ENCODE measurements around the gene CTDSPL. TPM values are rescaled to one million over a fixed set of nuclear protein-coding genes. Genes with fewer than 3 reads are reported as not detected.
"Not testable (repeated sequence)": the region's sequence is repeated elsewhere in the genome, so short reads cannot be mapped to it uniquely, and the experiment has no call there.

Gene CTDSPL
- total RNA-seq, 1 donor from 2014 or later: 6.1 TPM

GRCh38 chr3:37986479-37987314 lies 125.0 kb downstream of the CTDSPL start:
- intact Hi-C loops (cut with micrococcal nuclease): no loop called here
- Mint-ChIP-seq H3K36me3 (ENCODE audit: low read depth) (no peaks in the 10 kb centered on the region), H3K9me3 (no peaks in the 10 kb centered on the region), H3K4me3 (no peak overlapping the region), H3K27me3 (peaks cover 2% of the 10 kb centered on the region), H3K27ac (no peak overlapping the region), H3K4me1 (peaks cover 2% of the 10 kb centered on the region)
- DNase-seq: no peak

GRCh38 chr3:37987315-37987697 lies 125.6 kb downstream of the CTDSPL start:
- no peaks in the 10 kb centered on the region for H3K9me3 Mint-ChIP-seq
- intact Hi-C loops (cut with micrococcal nuclease): no loop called here
- peaks cover 2% of the 10 kb centered on the region for H3K4me1 Mint-ChIP-seq
- no peak overlapping the region for H3K4me3 Mint-ChIP-seq
- H3K27ac Mint-ChIP-seq: no peak overlapping the region
- peaks cover 2% of the 10 kb centered on the region for H3K27me3 Mint-ChIP-seq
- no peak for DNase-seq
- H3K36me3 Mint-ChIP-seq (ENCODE audit: low read depth): no peaks in the 10 kb centered on the region

DNA sequence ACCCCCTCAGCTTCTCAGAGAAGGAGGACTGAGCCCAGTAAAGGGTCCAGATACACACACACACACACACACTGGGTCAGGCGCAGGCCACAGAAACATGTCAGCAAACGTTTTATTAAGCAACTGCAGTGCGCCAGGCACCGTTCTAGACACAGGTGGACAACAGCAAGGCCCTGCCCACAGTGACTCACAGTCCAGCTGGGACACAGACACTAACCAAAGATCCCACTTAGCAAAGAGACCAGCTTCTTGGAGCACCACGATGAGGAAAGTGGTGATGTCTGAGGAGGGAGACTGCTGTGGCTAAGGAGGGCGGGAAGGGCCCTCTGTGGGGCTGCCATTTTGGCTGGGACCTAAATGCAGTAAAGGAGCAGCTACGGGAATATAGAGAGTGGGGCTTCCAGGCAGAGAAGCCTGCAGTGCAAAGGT lies 126.1 kb downstream of the CTDSPL start:
- no peaks in the 10 kb centered on the region for H3K36me3 Mint-ChIP-seq (ENCODE audit: low read depth)
- no peak overlapping the region for H3K4me3 Mint-ChIP-seq
- intact Hi-C loops (cut with micrococcal nuclease): no loop called here
- DNase-seq: no peak
- peaks cover 2% of the 10 kb centered on the region for H3K27me3 Mint-ChIP-seq
- H3K4me1 Mint-ChIP-seq: peaks cover 2% of the 10 kb centered on the region
- H3K9me3 Mint-ChIP-seq: no peaks in the 10 kb centered on the region
- H3K27ac Mint-ChIP-seq: no peak overlapping the region

- H3K27ac Mint-ChIP-seq; H3K36me3 Mint-ChIP-seq (ENCODE audit: low read depth); H3K9me3 Mint-ChIP-seq; intact Hi-C loops (cut with micrococcal nuclease); DNase-seq; H3K4me3 Mint-ChIP-seq; H3K27me3 Mint-ChIP-seq; H3K4me1 Mint-ChIP-seq: not testable (repeated sequence)
Observed at GRCh38 chr3:37988376-37988775, 126.7 kb downstream of the CTDSPL start.

DNA sequence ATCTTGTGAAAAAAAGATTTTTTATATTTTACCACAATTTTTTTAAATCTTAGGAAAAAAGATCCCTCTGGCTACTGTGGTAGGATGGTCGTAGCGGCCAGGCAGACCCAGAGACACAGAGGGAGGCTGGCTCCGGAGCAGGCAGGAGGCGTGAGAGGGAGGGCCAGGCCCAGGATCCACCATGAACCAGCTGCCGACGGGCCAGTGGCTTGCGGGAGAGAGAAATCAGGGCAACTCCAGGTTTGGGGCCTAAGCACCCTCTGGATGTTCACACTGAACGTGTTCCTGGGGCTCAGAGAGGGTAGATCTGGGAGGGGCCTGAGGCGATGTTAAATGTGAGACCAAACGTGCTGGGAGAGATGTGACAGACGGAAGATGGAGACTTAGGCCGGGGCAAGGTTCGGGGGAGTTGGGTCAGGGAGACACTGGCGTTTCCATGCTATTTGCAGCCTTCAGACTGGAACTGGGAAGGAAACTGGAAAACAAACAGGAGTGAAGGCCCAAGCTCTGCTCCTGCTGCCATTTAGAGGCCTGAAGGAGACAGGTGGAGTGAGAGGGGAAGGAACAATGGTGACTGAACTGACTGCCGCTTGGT lies 127.3 kb downstream of the CTDSPL start:
- H3K9me3 Mint-ChIP-seq: no peaks in the 10 kb centered on the region
- intact Hi-C loops (cut with micrococcal nuclease): no loop called here

GRCh38 chr3:37989821-37990480 lies 128.3 kb downstream of the CTDSPL start:
- peaks cover 3% of the 10 kb centered on the region for H3K36me3 Mint-ChIP-seq (ENCODE audit: low read depth)
- peaks cover 16% of the 10 kb centered on the region for H3K4me1 Mint-ChIP-seq
- intact Hi-C loops (cut with micrococcal nuclease): no loop called here
- no peaks in the 10 kb centered on the region for H3K9me3 Mint-ChIP-seq
- H3K27ac Mint-ChIP-seq: no peak overlapping the region
- DNase-seq: no peak
- H3K27me3 Mint-ChIP-seq: peaks cover 2% of the 10 kb centered on the region
- no peak overlapping the region for H3K4me3 Mint-ChIP-seq

More for the DNA sequence above, 127.3 kb downstream of the CTDSPL start:
- Mint-ChIP-seq H3K27me3 (peaks cover 2% of the 10 kb centered on the region), H3K4me1 (peaks cover 9% of the 10 kb centered on the region), H3K27ac (no peak overlapping the region), H3K36me3 (ENCODE audit: low read depth) (no peaks in the 10 kb centered on the region), H3K4me3 (no peak overlapping the region)
- DNase-seq: no peak

DNA sequence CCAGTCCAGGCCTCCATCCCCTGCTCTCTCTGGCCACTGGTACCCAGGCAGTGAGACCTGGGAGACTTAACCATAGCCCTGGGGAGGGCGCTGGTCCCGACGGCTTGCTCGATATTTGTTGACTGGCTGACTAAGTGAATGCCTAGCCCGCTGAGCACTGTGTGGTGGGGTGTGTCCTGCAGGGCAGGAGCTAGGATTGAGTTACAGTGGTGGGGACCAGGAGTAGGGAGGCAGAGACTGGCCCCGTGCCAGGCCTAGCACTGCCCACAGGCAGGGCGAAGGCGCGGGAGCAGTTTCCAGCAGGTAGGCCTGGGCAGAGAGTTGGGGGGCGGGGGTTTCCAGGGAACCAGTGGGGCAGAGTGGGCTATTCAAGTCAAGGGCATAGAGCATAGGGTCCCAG lies 128.8 kb downstream of the CTDSPL start, which contains the start of gene VILL:
TSS of gene VILL (plus strand) at position 260 of the 400 bp plus-strand sequence. CDS start 2,887 bp downstream, outside the sequence.
- Mint-ChIP-seq H3K4me3 (no peak within 1 kb of the TSS), H3K27me3 (peaks cover 2% of the 10 kb centered on the region), H3K27ac (peak within 1 kb of the TSS; percentile 52), H3K36me3 (ENCODE audit: low read depth) (peaks cover 6% of the 10 kb centered on the region), H3K4me1 (peaks cover 22% of the 10 kb centered on the region), H3K9me3 (no peaks in the 10 kb centered on the region)
- intact Hi-C loops (cut with micrococcal nuclease): no loop called here
- no peak for DNase-seq

DNA sequence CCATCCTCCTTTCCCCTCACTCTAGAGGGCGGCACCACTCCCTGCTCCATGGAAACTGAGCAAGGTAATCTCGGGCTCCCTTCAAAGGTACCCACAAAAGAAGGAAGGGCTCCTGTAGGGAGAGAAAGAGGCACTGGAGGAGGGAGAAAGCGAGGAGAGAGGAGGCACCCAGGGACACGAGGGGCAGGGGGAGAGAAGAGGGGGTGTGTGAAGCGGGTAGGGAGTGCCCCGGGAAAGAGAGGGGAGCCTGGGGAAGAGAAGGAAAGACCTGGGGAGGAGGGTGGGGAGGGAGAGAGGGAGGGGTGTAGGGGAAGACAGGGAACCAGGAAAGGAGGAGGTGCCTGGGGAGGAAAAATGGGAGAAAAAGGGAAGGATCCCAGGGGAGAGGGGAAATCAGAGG lies 129.4 kb downstream of the CTDSPL start:
- peaks cover 2% of the 10 kb centered on the region for H3K27me3 Mint-ChIP-seq
- H3K27ac Mint-ChIP-seq: no peak overlapping the region
- no peak for DNase-seq
- H3K36me3 Mint-ChIP-seq (ENCODE audit: low read depth): peaks cover 11% of the 10 kb centered on the region
- intact Hi-C loops (cut with micrococcal nuclease): no loop called here
- no peak overlapping the region for H3K4me3 Mint-ChIP-seq
- H3K9me3 Mint-ChIP-seq: no peaks in the 10 kb centered on the region
- peaks cover 28% of the 10 kb centered on the region for H3K4me1 Mint-ChIP-seq

DNA sequence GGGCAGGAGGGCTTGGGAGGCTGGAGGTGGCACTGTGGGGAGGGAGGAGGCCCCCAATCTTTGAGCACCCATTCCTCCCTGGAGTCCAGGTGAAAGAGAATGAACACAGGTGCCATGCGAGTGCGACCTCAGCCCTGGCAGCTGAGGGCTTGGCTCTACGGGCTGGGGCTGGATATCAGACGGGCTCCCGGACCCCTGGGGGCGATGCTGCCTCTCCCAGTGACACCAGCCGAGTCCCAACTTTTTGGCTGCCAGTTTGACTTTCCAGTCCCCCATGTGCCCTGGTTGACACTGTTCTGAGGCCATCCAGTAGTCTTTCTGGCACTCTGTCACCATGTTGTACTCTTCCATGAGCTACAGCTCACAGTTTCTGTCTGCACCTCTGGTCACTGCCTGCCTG lies 130.1 kb downstream of the CTDSPL start:
- Mint-ChIP-seq H3K27ac (no peak overlapping the region), H3K4me1 (peaks cover 35% of the 10 kb centered on the region), H3K9me3 (no peaks in the 10 kb centered on the region), H3K27me3 (peaks cover 2% of the 10 kb centered on the region), H3K4me3 (no peak overlapping the region), H3K36me3 (ENCODE audit: low read depth) (peaks cover 18% of the 10 kb centered on the region)
- intact Hi-C loops (cut with micrococcal nuclease): no loop called here
- DNase-seq: no peak

GRCh38 chr3:37992271-37993066 lies 130.8 kb downstream of the CTDSPL start:
- Mint-ChIP-seq H3K27me3 (peaks cover 2% of the 10 kb centered on the region), H3K4me1 (peaks cover 37% of the 10 kb centered on the region), H3K36me3 (ENCODE audit: low read depth) (peaks cover 20% of the 10 kb centered on the region), H3K27ac (peak overlapping the region; percentile 20), H3K9me3 (no peaks in the 10 kb centered on the region), H3K4me3 (no peak overlapping the region)
- no peak for DNase-seq
- intact Hi-C loops (cut with micrococcal nuclease): no loop called here

DNA sequence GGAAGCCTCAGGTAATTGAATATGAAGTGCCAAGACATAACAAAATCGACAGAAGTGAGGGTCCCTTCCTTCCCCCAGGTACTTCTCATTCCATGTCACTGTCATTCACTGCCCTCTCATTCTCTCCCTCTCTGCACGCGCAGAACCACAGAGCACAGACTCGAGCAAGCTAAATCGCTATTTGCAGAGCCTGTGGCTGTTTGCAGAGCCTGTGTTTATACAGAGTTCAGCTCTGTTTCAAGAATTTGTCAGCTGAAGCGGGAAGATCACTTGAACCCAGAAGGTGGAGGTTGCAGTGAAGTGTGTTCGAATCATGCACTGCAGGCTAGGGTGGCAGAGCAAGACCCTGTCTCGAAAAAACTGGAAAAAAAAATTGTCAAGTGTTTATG lies 131.4 kb downstream of the CTDSPL start:
- intact Hi-C loops (cut with micrococcal nuclease): no loop called here
- H3K4me1 Mint-ChIP-seq: peaks cover 38% of the 10 kb centered on the region
- no peak for DNase-seq
- no peaks in the 10 kb centered on the region for H3K9me3 Mint-ChIP-seq
- peak overlapping the region; percentile 97 for H3K4me3 Mint-ChIP-seq
- H3K36me3 Mint-ChIP-seq (ENCODE audit: low read depth): peaks cover 20% of the 10 kb centered on the region
- H3K27ac Mint-ChIP-seq: peak overlapping the region; percentile 20
- H3K27me3 Mint-ChIP-seq: peaks cover 2% of the 10 kb centered on the region

DNA sequence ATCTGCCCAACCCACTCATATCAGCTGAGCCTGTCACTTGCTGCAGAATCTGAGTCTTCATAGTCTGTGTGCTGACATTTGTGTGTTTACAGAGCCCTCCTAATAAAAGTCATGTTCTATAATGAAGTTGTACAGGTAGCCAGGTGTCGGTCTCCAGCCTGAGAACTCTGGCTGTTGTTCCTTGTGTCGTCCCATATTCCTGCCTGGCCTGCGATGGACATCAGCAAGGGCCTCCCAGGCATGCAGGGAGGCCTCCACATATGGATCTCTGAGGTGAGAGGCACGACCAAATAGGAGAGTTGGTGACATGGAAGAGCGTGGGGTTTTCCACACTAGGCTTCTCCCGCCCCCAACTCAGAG lies 131.8 kb downstream of the CTDSPL start:
- no peaks in the 10 kb centered on the region for H3K9me3 Mint-ChIP-seq
- peaks cover 42% of the 10 kb centered on the region for H3K4me1 Mint-ChIP-seq
- peak overlapping the region; percentile 95 for H3K27ac Mint-ChIP-seq
- peaks cover 2% of the 10 kb centered on the region for H3K27me3 Mint-ChIP-seq
- H3K36me3 Mint-ChIP-seq (ENCODE audit: low read depth): peaks cover 20% of the 10 kb centered on the region
- peak overlapping the region; percentile 97 for H3K4me3 Mint-ChIP-seq
- no peak for DNase-seq
- intact Hi-C loops (cut with micrococcal nuclease): no loop called here

GRCh38 chr3:37993820-37994638 lies 132.3 kb downstream of the CTDSPL start:
- peak overlapping the region; percentile 95 for H3K27ac Mint-ChIP-seq
- H3K4me3 Mint-ChIP-seq: peak overlapping the region; percentile 97
- DNase-seq: peak; percentile 89
- peaks cover 21% of the 10 kb centered on the region for H3K36me3 Mint-ChIP-seq (ENCODE audit: low read depth)
- intact Hi-C loops (cut with micrococcal nuclease): loop anchor here (1.0 to 2.0 kb wide), 2 partner anchors 45 to 171 kb away; partner anchors contain the start of genes DLEC1 and OXSR1
- H3K27me3 Mint-ChIP-seq: peaks cover 2% of the 10 kb centered on the region
- no peaks in the 10 kb centered on the region for H3K9me3 Mint-ChIP-seq
- H3K4me1 Mint-ChIP-seq: peaks cover 46% of the 10 kb centered on the region
